HG03571 (cell line): Measurements from ENCODE around the gene HPCAL4.

ENCODE experiments used
- ATAC-seq: cut with Tn5 transposase; IDR thresholded peaks from one replicate; pipeline ENCODE4 v1.9.1; 2021; ENCODE audit not compliant: unreplicated experiment

Gene HPCAL4

DNA sequence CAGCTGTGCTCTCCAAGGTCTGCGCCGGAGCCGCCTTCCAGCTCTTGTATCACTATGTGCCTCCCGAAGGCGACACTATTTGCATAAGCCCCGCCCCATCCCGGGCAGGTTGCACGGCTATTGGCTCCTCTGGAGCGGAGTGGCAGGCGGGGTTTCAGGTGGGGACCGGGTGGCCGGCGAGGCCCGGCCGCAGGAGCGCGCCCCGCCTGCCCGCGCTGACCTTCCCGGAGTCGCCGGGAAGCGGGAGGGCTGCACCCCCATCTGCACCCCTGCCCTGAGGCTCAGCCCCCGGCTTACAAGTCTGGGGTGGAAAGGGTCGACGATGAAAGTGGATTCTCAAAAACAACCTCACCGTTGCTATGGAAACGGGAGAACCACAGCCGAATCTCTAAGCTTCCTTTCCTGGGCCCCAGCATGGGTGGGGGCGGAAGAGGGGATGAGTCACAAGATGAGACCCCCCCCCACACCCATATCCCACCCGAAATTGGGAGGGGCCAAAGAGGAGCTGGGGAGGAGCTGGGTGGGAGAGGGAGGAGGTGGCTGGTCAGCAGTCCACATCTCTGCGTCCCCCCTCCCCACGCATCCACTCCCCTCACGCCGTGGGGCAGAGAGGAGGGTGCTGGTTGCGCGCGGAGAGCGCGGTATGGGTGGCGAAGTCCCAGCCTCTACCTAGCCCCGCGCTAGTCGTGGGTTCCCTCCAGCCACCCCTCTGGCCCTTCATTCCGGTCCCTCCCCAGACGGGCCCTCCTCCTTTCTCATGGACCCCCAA, at the start of gene HPCAL4:
TSS of gene HPCAL4 (minus strand) at position 51 of the 769 bp plus-strand sequence. CDS start 6,830 bp downstream, outside the sequence.
- peak; percentile 65 for ATAC-seq

DNA sequence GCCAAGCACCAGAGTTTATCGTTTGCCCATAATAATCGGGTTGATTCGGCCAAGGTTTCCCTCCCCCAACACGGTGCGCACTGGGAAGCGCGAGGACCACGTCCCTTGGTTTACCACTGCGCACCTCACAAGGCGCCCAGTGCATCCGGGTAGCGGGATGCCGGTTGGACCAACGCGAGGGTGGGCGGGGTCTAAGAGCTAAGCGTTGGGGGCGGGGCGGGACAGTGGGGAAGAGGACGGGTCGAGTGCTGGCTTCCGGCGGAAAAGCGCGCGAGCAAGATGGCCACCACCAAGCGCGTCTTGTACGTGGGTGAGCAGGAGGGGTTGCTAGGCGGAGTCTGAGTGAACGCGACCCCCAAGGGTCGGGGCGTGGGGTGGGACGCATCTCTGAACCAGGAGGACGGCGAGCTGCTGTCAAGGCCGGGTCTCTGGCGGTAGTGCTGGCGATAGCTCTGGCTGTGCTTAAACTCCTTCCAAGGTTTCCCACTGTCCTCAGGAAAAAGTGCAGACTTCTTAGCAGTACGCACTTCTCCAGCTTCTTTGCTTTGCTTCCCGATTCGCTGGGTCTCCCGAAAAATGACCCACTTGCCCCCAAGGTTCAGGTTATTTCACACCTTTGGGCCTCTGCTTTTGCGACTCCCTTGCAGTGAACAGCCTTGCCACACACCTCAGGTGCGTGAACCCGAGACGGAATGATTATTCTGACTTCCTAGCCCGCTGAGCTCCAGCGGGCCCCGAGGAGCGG, 47.6 kb upstream of the HPCAL4 start, which contains the start of gene PPIE:
TSS of gene PPIE (plus strand) at position 261 of the 745 bp plus-strand sequence. CDS start at position 280, 19 bp downstream.
- peak; percentile 77 for ATAC-seq

DNA sequence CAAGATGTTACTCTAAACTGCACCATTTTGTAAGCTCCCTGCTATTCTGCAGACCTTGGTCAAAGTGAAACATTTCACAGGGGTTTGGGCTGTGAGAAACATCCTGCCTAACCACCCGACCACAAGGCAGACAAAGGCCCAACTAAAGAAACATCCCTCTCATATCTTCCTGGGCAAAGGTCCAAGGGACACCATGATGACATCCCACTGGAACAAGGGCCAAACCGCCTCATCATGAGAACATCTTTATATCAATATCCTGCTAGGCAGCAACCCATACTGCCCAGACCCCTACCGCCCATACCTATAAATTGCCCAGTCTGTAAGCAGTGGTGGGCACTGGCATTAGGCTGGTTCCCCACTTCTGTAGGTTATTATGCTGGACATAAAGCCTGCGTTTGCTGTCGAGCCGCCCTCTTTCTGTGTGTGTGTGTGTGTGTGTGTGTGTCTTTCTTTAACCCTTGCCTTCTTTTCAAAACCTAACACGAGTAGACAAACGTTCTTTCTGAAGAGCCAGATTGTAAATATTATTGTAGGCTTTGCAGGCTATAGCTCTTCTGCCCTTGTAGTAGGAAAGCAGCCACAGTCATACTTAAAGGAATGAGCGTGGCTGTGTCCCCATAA, 46.4 kb upstream of the HPCAL4 start:
- ATAC-seq = no peak

DNA sequence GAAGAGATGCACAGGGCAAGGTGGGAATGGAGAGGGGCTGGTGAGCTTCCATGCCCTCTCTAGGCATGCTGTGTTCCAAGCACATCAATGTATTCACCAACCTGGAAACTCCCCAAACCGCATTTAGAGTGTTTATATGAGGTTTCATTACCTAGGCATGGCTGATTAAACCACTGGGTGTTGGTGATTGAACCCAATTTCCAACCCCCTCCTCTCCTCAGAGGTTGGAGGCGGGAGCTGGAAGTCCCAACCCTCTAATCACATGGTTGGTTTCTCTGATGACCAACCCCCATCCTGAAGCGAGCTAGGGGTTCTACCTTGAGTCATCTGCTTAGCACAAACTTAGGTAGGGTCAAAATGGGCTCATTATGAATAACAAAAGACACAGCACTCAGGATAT, 44.5 kb upstream of the HPCAL4 start:
- no peak for ATAC-seq

DNA sequence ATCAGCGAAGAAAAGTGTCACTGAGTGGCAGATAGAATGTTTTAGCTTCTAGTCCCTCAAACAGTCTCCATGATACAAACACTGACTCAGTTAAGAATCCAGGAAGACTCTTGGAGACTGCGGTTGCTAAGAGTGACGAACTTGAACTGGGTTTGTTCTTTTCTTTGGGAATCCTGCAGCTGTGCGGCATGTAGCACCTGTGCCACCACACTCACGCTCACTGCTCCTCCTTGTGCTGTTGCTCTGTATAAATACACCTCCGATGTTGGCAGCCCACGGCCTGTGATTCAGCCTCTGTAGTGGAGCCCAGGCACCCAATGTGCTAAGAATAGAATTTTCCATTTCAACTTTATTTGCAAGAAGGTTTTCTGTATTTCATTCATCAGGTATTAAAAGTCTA, 41.9 kb upstream of the HPCAL4 start:
- no peak for ATAC-seq

DNA sequence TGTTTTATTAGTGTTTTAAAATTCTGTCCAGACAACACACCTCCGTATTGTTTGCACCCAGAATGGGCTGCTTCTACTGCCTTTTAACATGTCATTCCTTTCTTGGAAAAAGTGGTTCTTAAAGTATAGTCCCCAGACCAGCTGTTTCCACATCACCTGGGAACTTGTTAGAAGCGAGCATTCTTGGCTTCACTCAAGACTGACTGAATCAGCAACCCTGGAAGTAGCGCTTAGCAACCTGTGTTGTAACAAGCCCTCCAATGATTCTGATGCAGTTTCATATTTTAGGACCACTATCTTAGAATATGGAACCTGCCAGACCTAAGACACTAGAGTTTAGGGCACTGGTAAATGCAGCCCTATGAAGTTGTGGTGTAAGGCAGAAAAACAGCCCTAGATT, 41.5 kb upstream of the HPCAL4 start:
- ATAC-seq = no peak

DNA sequence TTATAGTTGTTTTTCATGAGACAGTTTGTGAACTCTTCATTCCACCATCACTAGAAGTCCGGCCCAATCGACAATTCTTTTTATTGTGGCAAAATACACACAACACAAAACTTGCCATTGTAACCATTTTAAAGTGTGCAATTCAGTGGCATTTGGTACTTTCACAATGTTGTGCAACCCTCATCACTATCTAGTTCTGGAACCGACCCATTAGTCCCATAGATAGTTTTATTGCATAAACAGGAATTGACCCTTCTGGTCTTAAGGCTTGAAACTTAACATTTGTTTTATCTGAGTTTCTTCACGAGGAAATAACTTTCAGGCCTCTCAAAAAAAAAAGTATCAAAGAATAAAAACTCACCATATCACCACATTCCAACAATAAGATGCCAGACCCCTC, 38.6 kb upstream of the HPCAL4 start:
- ATAC-seq = no peak

DNA sequence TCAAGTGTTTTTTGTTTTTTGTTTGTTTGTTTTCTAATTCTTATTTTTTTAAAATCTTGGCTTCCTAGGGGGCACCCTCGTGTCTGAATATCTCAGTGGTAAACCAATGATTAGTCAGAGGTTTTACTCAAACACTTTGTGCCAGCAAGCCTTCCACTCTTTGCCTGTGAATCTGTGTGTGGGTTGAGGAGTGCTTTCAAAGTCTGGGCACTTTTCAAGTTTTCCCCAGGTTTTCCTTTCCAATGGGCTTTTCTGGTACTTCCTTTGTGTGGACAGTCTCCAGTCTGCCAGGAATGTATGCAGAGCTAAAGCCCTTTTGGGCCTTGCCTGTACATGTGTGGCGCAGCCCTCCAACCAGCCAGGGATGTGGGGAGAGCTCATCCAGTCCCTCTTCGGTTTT, 37.8 kb upstream of the HPCAL4 start:
- no peak for ATAC-seq

DNA sequence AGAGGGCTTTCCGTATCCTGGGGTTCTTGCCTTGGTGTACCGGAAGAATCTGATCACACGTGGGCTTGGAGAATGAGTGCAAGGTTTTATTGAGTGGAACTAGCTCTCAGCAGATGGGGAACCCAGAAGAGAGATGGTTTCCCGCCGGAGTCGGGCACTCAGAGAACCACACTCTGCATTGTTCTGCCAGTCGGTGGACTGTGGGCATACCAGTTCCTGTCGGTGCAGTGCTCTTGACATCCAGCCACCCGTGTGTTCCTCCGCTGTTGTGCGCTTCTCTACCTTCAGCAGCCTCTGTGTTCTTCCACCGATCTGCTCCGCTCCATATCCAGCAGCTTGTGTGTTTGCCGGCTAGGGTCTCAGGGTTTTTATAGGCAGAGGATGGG, 36.7 kb upstream of the HPCAL4 start:
- ATAC-seq = no peak

DNA sequence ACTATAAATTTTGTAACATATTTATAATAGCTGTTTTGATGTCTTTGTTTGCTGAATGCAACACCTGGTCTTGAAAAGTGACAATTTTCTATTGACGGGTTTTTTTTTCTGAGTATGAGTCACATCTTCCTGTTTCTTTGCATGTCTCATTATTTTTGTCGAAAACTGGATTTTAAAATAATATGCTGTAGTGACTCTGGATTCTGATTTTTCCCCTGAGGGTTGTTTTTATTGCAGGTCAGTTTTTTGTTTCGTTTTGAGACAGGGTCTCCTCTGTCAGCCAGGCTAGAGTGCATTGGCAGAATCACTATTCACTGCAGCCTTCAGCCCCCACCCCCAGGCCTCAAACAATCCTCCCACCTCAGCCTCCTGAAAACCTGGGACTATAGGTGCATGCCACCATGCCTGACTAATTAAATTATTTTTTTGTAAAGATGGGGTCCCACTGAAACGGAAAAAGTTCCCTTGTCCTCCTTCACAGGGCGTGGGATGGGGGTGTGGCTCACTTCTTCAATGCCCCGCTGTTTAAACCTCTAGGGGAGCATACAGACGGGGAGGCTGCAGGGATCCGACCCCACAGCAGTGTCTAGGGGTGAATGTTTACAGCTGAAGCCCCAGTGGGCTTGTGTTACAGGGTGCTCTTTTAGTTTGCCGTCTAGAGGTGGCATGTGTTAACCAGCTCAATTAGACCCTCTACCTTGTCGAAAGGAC, 36.1 kb upstream of the HPCAL4 start:
- ATAC-seq = no peak

DNA sequence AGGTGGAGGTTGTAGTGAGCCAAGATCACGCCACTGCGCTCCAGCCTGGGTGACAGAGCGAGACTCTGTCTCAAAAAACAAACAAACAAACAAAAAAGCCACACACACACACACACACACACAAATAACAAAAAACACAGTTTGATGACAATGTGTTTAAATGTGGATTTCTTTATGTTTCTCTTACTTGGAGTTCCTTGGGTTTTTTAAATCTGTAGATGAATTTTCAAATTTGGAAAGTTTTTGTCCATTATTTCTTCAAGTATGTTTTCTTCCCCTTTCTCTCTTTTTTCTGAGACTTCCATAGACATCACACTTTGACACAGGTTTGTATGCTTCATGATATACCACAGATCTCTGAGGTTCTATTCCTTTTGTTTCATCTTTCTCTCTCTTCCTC, 35.4 kb upstream of the HPCAL4 start:
- ATAC-seq = no peak

DNA sequence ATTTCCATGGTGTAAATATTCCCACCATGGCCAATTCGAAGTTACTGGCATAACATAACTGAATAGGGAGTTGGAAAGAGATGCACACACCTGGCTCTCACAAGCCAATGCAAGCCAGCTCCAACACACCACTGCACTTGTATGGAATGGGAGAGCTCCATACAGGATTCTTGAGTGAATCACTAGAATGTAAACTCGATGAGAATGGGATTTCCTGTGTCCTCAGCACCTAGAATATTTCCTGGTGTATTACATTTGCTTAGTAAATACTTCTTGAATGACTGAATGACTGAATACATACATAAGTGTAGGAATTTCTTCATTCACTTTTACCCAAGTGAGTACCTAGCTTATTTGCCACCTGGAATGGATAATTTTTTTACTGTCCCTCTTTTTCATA, 31.3 kb upstream of the HPCAL4 start:
- no peak for ATAC-seq

DNA sequence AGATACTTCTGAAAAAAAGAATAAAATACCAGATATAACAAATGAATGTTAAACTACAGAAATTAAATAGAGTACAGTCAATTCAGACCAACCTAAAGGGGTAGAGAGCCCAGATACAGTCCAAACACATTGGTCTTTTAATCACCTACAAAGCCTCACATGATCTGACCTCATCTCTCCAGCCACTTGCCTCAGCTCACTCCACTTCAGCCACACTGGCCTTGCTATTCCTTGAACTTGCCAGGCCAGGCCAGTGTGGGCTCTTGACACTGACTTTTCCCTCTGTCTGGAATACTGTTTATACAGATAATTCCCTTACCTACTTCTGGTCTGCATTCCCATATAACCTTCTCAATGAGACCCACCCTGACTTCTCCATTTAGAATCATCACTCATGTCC, 30.4 kb upstream of the HPCAL4 start:
- ATAC-seq = no peak

DNA sequence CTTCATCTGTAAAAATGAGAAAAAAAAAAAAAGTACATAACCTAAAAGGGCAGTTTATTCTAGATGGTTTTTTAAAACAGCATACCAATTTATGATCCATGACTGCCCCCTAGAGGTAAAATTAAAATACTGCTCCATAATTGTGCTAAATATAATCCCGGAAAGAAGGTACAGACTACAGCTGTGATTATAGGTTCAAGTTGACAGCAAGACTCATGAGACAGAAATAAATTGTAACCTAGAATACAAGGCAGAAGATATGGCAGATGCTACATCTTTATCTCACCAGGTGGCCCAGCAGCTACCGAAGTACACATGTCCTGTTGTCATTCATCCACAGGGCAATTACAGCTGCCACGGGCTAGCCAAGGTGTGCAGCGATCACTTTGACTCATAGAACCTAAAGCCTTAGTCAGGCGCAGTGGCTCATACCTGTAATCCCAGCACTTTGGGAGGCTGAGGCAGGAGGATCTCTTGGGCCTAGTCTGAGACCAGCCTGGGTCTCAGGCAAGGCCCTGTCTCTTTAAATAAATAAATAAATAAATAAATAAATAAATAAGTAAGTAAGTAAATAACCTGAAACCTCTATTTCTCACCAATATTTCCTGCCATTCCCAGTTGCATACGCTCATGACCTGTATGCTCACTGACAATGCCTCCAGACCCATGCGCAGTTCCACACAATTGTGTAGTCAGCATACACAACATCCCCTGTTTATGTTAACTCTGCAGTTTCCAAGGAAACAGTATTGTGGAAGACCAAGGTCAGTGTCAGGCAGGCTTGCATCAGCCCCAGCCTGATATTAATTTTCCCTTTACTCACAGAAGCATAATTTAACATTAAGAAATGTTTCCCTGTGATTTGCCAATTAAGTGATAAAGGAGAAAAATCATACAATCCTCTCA, 29.1 kb upstream of the HPCAL4 start:
- no peak for ATAC-seq

DNA sequence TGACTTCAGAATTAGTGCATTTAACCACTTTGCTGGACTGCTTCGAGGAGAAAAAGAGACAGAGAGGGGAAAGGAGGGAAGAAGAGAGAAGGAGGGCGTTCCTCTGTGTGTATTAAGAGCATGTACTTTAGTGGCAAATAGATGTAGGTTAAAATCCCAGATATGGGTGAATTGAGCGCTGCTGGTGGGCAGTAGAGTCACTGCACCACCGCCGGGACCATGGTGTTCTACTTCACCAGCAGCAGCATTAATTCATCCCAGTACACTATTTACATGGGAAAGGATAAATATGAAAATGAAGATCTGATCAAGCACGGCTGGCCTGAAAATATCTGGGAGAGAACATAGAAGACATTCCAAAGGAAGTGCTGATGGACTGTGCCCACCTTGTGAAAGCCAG, 26.6 kb upstream of the HPCAL4 start:
- ATAC-seq = no peak

DNA sequence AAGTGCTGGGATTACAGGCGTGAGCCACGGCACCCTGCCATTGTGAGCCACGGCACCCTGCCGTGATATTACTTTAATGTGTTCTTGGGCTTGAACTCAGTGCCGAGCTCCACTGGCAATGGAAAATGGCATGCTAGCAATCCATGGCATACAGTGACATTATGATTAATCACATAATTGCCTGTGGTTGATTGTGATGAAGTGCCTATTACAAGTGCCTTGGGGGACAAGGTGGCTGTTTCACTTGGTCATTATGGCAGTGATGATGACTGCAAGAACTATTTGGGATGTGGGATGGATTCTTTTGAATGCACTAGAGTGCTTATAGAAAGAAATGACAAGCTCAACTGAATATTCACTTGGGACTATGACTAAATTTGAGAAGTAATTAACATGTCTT, 22.3 kb upstream of the HPCAL4 start:
- no peak for ATAC-seq

DNA sequence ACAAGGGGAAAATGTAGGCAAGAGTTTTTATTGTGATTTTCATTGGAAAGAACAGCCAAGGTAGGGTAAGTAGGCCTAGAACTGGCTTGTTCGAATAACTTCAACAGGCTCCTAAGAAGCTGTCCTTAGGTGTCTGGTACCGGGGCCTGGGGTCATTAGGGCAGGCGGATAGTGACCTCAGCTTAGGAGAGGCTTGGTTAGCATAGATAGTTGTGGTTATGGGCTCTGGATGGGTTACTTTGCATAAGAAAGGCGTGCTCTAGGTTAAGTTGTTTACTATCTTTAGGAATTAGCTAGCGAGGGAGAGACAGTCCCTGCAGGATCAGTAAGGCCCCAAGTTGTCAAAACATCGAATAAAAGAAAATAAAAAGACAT, 20.7 kb upstream of the HPCAL4 start:
- no peak for ATAC-seq

DNA sequence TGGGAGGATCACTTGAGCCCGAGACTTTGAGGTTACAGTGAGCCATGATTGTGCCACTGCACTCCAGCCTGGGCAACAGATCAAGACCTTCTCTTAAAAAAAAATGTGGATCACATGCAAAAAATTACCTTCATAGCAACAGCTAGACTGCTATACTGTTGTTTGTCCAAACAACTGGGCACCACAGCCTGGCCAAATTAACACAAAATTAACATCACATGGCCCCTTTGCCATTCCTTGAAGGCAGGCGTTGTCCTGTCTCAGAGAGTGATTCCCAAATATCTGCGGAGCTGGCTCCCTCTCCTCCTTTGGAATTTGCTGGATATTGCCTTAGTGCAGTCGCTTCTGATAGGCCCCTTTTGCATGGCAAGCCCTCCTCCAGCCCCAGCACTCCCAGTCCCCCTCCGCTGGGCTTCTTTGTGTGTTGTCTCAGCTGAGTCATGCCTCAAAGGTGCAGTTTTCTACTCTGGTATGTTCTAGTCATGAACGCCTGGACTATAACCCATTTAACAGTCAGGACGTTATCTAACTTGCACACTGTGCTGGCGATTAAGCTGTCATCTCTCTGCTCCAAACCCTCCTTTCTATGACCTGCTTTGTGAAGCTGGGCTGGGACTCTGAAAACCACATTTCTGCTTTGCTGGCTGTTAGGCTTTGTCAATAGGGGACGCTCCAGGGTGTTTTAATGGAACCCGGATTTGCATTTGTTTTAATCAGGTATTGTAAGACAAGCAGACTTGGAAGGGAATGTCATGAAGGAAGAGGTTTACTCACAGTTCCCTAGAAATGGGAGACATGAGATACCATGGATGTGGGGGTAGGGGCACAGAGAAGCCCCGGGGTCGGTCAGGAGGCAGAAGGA, 20.1 kb upstream of the HPCAL4 start:
- no peak for ATAC-seq

DNA sequence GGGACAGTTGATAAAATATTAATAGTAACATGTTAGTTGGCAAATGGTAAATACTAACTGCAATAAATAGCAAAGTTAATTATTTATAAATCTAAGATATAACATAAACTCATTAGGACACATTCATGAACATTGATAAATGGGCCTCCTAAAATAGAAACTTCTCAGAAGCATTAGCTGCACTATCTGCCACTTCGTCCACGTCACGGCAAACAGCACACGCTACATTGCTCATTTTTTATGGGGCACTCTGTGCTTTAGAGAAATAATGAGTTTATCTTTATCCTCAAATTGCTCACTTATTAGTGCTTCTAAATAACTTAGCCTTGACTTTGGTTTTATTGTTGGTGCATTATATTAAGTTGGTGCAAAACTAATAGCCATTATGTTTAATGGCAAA, 16.3 kb upstream of the HPCAL4 start:
- no peak for ATAC-seq
